ENCODE results near the gene CGRRF1.

The CGRRF1 gene

DNA sequence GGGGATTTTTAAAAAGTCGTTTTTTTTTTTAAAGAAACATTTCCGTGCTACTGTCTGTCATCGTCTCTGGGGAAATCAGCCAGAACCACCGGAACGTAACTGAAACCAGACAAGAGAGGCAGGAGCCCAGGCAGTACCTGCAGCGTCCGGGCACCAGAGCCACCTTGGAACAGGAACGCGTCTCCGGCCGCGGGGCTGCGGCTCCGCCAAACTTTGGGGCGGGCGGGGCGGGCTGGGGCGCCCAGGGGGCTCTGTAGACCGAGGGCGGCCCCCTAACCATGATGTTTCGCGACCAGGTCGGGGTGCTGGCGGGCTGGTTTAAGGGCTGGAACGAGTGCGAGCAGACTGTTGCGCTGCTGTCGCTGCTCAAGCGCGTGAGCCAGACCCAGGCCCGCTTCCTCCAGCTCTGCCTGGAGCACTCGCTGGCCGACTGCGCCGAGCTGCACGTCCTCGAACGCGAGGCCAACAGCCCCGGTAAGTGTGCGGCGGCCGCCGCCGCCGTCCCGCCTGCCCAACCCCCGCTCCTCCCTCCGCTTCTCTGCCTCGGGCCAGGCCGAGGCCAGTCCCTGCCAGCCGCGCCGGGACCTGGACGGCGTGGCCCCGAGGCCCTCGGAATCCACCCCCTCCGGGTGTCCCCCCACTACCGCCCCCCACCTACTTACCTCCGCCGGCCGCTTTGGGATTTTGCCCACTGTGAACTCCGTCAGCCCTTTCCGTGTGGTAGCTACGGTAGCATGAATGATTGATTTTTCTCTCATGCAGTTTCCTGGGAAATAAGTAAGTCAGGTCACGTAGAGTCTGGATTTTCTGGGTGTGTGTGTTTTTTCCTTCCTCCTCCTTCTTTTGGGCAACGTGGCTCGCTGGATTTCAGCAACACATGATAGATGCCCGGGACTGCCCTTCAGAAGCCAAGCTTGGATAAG is 58.2 kb downstream of the CGRRF1 start:
- TF ChIP-seq CTCF (conservative IDR thresholded peaks at IDR 0.05): no peak
- H3K27ac ChIP-seq: peak overlapping the region; percentile 92

DNA sequence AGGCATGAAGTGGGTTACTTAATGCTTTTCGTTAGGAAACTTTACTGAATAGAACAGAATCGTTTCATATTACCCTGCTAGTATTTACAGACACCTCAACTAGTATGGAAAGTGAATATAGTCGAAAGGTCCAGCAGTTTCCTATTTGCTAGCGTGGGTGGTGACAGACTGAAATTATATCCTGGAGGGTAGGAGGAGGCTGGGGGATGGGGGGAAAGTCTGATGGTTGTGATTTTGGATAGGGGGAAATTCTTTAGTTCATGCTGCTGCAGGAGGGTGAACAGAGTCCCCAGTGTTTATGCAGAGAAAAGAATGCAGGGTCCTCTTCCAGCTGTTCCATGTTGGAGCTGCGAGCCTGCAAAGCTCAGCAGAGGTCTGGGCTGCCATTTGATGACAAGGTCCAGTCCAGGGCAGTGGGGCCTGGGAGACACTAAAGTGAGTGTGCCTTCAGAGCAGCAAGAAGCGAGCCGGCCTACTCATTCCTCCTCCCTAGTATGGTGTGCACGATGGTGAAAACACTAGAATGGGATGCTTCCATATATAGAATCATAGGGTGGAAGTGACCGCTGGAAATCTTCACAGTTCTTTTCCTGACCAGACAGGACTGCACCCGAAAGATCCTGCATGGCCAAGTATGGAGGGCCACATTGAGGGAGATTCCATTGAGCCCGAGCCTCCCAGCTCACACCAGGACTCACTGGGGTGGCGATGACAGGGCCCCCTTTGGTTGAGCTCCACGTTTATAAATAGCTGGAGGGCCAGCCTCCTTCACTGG is 59.3 kb downstream of the CGRRF1 start:
- H3K27ac ChIP-seq: peak overlapping the region; percentile 14; the same call in 1 of the 2 replicates
- TF ChIP-seq CTCF (conservative IDR thresholded peaks at IDR 0.05): no peak

GRCh38 chr14:54570047-54570446 is 60.3 kb downstream of the CGRRF1 start:
- no peak for TF ChIP-seq CTCF (conservative IDR thresholded peaks at IDR 0.05)
- no peak overlapping the region for H3K27ac ChIP-seq

DNA sequence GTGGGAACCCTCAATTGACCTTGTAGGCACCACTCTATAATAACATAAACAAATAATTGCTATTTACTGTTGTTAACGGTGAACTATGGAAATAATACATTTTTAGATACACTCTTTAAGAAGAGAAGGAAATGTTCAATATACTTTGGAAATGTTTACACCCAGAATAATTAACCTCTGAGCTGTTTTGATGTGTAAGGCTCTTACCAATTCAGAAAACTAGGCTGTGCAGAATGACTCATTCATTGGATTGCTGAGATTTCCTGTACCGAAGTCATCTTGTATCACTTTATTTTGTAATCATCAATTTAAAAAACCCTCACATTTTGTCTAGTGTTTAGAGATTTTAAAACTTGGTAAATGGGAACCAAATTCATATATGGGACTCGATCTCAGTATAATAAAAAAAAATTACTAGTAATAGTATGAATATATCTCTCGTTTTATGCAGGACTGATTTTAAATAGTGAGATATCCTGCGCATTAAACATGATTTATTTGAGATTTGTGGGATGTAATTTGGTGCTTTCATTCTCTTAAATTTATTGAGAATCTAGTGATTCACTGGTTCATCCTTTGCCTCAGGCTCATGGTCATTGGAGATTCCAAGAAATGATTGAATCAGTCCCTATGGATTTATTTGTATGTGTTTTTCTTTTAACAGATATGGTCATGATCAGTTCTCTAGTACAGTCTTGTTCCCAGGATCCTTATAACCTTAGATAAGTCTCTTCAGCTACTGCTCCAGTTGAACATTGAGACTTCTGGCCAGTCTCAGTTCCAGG is 61.1 kb downstream of the CGRRF1 start:
- TF ChIP-seq CTCF (conservative IDR thresholded peaks at IDR 0.05): no peak
- no peak overlapping the region for H3K27ac ChIP-seq

DNA sequence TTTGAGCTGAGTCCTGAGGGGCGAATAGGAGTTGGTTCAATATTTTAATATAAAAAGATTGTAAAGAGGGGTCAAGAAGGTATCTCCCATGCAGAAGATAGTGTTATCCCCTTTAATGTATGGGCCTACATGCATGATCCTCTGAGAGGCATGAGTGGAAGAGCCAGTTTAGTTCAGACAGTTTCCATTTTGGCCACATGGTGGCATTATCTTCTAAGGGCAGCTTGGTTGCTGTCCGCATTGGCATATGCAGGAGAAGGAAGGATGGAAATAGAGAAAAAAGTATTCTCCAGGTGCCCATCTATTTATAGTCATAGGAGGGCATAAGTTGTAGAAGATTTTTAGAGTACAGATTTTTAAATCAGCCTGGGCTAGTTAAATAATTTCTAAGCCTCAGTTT is 62.6 kb downstream of the CGRRF1 start:
- peak; percentile 61 for TF ChIP-seq CTCF (conservative IDR thresholded peaks at IDR 0.05)

GRCh38 chr14:54574528-54574927 is 64.8 kb downstream of the CGRRF1 start:
- no peak overlapping the region for H3K27ac ChIP-seq
- TF ChIP-seq CTCF (conservative IDR thresholded peaks at IDR 0.05): no peak

More for the DNA sequence above, 62.6 kb downstream of the CGRRF1 start:
- no peak overlapping the region for H3K27ac ChIP-seq
